Stimulated activated CD8-positive, alpha-beta memory T cell treated with anti-CD3 and anti-CD28 coated beads, Interleukin-15, amount 100 ng/mL, for 48 hours (primary cell): ENCODE data around the gene CNTNAP2.

Source experiments
- DNase-seq, 2 donors: peaks; one replicate each; pipeline ENCODE4 v3.0.0-alpha.2; 2020; ENCODE audit warnings: low read depth in 2 of 2

CNTNAP2 gene

DNA sequence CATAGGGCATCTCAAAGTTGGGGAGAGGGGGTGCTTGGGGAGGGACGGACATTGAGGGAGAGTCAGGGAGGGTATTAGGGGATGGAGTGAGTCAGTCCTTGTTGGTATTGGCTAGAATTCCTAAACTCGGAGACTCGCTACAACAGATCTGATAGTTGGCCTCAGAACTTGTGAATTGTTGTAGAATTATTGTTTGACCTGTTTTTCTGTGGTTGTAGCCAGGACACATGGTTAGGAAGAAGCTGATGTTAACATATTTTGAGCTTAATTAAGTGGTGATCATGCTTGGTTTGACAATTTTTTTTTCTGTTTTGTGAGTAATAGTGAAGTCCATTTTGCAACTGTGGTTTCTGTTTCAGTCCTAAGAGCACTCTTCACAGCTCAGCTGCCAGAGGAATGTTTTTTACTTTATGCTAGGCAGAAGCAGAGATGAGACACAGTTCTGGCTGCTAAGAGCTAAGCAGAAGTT is 1283.7 kb downstream of the CNTNAP2 start:
- no peak for DNase-seq

GRCh38 chr7:147400925-147401324 is 1284.3 kb downstream of the CNTNAP2 start:
- DNase-seq: no peak

DNA sequence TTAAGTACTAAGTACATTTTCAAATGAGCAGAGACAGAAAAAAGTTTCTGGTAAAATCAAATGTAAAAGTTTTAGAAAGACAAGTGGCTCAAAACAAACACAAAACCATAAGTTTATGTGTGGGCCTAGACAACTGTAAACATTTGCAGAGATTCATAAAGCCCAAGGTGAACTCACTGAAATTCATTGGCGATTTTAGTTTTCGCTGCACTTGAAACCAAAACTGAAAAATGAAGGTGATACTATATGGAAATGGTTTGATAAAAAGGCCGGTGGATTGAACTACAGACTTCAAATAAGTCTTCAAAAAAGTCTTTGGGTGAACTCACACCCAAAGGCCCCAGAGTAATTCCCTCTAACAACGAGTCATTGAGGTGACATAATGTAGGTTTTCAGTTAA is 1289.0 kb downstream of the CNTNAP2 start:
- DNase-seq: no peak

DNA sequence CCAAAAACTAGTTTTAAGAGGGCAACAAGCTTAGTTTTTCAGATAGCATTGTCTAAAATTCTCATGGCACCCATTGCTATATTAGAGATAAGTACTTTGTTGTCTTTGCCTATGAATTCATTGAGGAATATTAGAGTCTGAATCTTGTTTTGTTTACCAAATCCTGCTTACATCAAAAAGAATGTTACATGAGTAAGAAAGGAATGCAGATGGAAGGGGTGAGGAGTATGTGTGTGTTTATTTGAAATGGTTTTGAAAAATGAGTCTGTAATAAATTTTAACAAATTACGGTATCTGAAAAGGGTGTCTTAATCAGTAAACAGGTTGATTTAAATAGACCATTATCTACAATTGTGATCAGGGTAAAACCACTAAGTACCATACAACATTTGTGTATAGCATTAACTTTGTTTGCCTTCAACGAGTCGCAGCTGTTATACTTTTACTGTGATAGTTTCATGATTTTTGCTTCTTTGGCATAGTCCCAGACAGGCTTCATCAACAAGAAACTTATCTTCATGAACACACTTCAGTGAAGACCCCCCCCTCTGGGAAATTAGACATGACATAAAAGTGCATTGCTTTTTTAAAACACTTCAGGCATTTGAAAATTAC is 1290.0 kb downstream of the CNTNAP2 start:
- DNase-seq: no peak

DNA sequence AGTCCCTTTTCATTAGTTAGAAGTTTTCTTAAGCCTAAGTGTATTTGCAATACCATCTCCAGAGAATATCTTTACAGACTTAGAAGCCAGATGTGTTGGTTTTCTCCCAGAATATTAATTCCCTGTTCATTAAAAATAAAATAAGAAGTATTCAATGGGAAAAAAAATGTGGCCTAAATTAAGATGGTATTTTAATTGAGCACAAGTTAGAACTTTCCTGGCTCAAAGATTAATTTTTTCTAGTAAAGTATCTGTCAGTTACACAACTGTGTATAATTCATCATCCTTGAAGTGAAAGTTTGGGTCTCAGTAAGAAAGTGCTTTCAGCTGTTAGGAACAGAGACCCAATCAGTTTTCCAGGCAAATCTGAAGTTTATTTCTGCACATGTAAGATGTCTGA is 1294.5 kb downstream of the CNTNAP2 start:
- no peak for DNase-seq

GRCh38 chr7:147412109-147412508 is 1295.5 kb downstream of the CNTNAP2 start:
- DNase-seq: no peak

GRCh38 chr7:147412782-147413556 is 1296.4 kb downstream of the CNTNAP2 start:
- DNase-seq: no peak

DNA sequence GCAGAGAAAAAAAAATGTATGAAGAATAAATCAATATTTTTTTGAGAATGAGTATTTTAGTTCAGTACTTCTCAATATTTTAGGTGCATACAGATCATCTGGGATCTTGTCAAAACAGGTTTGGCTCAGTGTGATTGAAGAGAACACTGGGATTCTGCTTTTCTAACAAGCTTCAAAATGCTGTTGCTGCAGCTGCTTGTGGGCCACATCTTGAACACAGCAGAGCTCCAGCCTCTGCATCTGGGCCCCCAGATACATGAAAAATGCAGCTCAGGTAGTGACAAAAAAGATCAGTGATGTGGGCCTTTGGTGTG is 1296.9 kb downstream of the CNTNAP2 start:
- no peak for DNase-seq

- no peak for DNase-seq
Measured at GRCh38 chr7:147415991-147416390, 1299.4 kb downstream of the CNTNAP2 start.

DNA sequence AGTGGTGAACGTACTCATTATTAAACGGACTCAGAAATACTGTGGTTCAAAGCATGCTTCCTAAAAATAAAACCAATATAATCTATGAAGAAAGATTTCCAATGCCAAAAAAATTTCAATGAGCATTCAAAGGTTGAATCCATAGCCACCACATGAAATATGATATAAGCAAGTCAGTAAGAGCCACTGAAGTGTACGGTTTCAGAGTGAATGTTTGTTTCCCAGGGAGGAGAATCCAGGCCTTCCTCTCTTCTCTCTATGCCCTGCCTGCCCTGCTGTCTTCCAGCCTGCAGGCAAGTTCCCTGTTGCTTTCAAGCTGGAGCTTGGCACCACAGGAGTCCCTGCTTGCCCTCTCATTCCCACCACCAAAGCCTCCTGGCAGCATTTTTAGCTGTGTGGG is 1302.4 kb downstream of the CNTNAP2 start:
- no peak for DNase-seq

GRCh38 chr7:147423875-147424274 is 1307.3 kb downstream of the CNTNAP2 start:
- no peak for DNase-seq

DNA sequence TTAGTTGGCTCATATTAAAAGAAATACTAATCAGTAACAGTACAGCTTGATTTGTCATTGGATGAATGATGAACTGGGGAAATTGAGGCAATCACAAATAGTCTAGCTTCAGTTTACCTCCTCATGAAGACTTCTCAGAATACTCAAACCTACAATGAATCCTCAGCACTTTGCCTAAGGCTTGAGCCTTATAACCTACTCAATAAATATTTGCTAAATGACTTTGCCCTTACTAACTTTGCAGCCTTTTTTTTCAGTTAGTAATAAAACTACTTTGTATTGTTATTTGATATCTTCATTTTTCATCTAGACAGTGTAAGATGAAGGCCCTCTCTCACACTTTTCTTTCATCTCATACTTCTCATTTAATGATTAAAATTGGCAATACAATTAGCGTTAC is 1311.5 kb downstream of the CNTNAP2 start:
- no peak for DNase-seq

GRCh38 chr7:147429961-147430360 is 1313.4 kb downstream of the CNTNAP2 start:
- no peak for DNase-seq

DNA sequence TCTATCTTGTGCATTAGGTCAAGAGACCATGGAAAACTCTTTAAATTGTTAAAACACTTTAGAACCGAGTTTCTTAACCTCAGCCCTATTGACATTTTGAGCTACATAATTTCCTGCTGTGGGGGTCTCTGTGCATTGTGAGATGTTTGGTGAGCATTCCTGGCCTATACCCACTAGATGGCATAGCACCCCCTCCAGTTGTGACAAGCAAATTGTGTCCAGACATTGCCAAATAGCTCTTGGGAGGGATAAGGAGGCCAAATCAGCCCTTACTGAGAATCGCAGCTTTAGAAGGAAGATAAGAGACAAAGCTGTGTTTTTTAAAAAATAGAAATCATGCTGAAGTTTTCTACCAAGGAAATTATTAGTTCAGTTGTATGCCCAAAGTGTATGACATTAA is 1315.5 kb downstream of the CNTNAP2 start:
- no peak for DNase-seq

GRCh38 chr7:147432576-147432975 is 1316.0 kb downstream of the CNTNAP2 start:
- DNase-seq: no peak

DNA sequence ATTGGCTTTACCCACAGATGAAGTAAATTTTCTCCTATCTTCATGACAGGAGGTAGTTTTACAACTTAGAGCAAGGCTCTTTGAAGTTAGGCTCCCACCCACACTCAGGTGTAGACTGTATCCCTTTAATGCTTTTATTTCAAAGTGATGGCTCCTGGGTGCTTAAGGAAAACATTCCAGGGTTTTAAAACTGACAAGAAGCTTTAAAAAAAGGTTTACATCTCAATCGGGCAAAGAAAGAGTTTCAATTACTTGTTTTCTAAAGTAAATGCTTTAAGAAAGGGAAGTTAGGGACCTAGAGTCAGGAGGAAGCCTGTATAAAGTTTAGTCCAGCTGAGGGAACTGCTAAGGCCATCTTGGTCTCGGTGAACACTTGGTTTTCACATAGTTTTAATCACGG is 1320.1 kb downstream of the CNTNAP2 start:
- DNase-seq: no peak

GRCh38 chr7:147438216-147438615 is 1321.6 kb downstream of the CNTNAP2 start:
- no peak for DNase-seq

- no peak for DNase-seq
Measured at GRCh38 chr7:147443942-147444341, 1327.3 kb downstream of the CNTNAP2 start.

GRCh38 chr7:147452816-147453215 is 1336.2 kb downstream of the CNTNAP2 start:
- no peak for DNase-seq

- DNase-seq: no peak
Measured at GRCh38 chr7:147465223-147465622, 1348.6 kb downstream of the CNTNAP2 start.

GRCh38 chr7:147472556-147472955 is 1356.0 kb downstream of the CNTNAP2 start:
- no peak for DNase-seq

DNA sequence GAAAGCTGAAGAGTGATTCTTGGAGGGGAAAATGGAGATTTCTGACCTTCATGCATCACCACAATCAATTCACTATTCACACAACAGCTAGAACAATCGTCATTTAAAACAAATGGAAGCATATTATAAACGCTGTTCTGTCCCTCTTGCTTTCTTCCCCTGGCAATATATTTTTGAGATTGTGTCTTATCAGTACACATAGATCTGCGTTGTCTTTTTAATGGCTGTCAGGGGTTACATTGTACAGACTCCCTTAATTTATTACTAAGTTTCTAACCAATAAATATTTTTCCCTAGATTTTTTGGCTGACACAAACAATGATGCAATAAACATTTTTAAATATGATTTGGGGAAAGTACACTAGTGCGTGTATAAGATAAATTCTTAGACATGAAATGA is 1358.3 kb downstream of the CNTNAP2 start:
- DNase-seq: no peak

DNA sequence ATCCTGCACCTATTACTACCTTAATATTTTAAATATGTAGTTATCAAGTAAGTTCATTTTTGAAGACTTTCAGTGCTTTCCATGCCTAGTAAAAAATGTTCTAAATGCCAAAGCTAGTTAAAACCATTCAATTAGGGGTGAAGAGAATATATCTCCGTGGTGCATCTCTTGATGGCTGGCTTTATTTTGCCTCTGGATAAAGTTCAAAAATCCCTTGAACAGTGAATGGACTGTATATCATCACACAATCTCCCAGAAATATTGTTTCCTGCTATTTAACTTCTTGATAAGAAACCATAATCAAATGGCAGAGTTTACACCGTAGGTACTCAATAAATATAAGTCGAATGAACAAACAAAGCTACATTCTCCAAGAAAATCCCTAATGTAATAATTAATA is 1360.9 kb downstream of the CNTNAP2 start:
- DNase-seq: no peak

DNA sequence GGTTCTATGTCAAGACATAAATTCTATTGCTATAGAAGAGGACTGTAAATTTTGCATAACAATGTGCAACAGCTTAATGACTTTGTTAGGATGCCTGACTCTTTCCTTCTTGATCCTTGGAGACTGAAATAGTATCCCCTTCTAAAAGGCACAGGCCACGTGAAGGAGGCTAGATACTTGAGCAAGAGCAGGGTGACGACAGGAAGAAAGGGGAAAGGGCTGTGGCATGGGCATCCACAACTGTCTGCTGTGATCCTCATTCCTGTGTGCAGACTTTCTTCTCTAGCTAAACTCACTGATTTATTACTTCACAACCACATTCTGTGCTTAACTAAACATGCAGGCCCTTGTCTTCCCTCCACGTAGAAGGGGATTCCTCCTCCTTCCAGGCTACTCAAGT is 1362.2 kb downstream of the CNTNAP2 start:
- no peak for DNase-seq
